ENCODE results near the gene LGI1. TPM values are rescaled to one million over a fixed set of nuclear protein-coding genes. Genes with fewer than 3 reads are reported as not detected.

LGI1 gene
- total RNA-seq, 1 donor from 2014 or later: not detected

- Histone ChIP-seq H3K36me3 (no peaks in the 10 kb centered on the region), H3K9me3 (replicated peaks) (no peaks in the 10 kb centered on the region), H3K27me3 (ENCODE audit: low read depth) (peaks cover 37% of the 10 kb centered on the region), H3K4me1 (peaks cover 7% of the 10 kb centered on the region), H3K4me3 (no peak overlapping the region), H3K27ac (replicated peaks) (no peak overlapping the region)
- intact Hi-C loops (cut with micrococcal nuclease): no loop called here
- DNase-seq: peak; percentile 41
- peak; percentile 70 for TF ChIP-seq CTCF (IDR thresholded peaks at IDR 0.05; ENCODE audit: borderline replicate concordance)
Measured at GRCh38 chr10:93813507-93814465, 56.0 kb downstream of the LGI1 start.

- intact Hi-C loops (cut with micrococcal nuclease): no loop called here
- Histone ChIP-seq H3K9me3 (replicated peaks) (no peaks in the 10 kb centered on the region), H3K36me3 (no peaks in the 10 kb centered on the region), H3K27ac (replicated peaks) (no peak overlapping the region), H3K27me3 (ENCODE audit: low read depth) (peaks cover 47% of the 10 kb centered on the region), H3K4me3 (no peak overlapping the region), H3K4me1 (peaks cover 7% of the 10 kb centered on the region)
- DNase-seq: no peak
- no peak for TF ChIP-seq CTCF (IDR thresholded peaks at IDR 0.05; ENCODE audit: borderline replicate concordance)
Measured at GRCh38 chr10:93815304-93816096, 57.8 kb downstream of the LGI1 start.

DNA sequence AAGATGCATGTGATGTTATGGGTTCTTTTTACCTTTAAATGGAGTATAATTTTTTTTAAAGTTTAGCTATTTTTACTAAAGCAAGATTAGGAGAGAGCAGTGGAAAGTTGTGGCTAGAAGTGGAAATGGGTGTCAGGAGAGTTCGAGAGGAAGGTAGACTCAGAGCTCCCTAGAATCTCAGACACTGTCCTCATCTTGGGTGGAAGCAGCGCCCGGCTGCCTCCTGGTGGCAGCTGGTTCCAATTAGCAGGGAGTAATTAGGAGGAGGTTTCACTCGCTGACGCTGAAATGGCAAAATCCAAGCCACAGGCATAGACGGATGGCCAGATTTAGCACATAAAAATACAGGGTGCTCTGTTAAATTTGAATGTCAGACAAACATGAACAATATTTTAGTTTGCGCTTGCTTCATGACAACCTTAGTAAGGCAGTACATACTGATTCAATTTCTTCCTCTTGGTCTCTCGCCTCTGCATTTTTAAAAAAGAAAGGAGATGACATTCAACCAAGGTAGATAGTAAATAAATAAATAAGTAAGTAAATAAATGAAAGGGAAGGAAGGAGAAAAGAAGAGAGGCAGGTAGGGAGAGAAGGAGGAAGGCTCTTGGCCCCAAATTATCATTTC lies 58.5 kb downstream of the LGI1 start:
- no peaks in the 10 kb centered on the region for H3K36me3 ChIP-seq
- H3K27ac ChIP-seq (replicated peaks): no peak overlapping the region
- no peaks in the 10 kb centered on the region for H3K9me3 ChIP-seq (replicated peaks)
- peaks cover 40% of the 10 kb centered on the region for H3K27me3 ChIP-seq (ENCODE audit: low read depth)
- peak; percentile 71 for TF ChIP-seq CTCF (IDR thresholded peaks at IDR 0.05; ENCODE audit: borderline replicate concordance)
- peak overlapping the region; percentile 7 for H3K4me3 ChIP-seq
- intact Hi-C loops (cut with micrococcal nuclease): no loop called here
- peaks cover 7% of the 10 kb centered on the region for H3K4me1 ChIP-seq
- peak; percentile 36 for DNase-seq

DNA sequence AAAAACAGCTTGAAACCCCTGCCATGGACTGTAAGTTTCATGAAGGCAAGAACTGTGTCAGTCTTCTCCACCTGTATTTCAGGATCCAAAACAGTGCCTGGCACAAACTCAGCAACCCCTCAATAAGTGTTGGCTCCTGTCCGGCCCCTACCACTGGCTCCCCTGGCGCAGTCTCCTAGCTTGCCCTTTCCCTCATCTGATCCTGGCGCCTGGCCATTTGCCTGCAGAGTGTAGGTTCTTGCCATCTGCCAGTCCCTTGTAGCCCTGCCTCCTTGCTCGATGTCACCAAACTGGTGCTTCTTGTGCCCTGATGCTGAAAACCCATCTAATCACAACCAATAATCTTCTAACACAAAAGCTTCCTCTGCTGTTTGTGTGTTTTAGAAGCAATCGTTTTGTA lies 60.4 kb downstream of the LGI1 start:
- peaks cover 7% of the 10 kb centered on the region for H3K4me1 ChIP-seq
- H3K27me3 ChIP-seq (ENCODE audit: low read depth): peaks cover 45% of the 10 kb centered on the region
- DNase-seq: no peak
- H3K36me3 ChIP-seq: no peaks in the 10 kb centered on the region
- no peak overlapping the region for H3K4me3 ChIP-seq
- no peak overlapping the region for H3K27ac ChIP-seq (replicated peaks)
- no peak for TF ChIP-seq CTCF (IDR thresholded peaks at IDR 0.05; ENCODE audit: borderline replicate concordance)
- intact Hi-C loops (cut with micrococcal nuclease): no loop called here
- no peaks in the 10 kb centered on the region for H3K9me3 ChIP-seq (replicated peaks)

DNA sequence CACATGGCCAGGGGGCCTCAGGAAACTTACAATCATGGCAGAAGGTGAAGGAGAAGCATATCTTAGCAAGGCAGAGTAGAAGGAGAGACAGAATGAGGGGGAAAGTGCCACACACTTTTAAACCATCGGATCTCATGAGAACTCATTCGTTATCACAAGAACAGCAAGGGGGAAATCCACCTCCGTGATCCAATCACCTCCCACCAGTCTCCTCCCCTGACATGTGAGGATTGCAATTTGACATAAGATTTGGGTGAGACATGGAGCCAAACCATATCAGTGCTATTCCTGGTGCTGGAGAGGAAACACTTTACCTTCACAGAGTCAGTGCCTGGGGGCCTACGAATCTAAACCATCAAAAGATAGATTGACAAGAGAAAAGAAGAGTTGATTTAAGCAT lies 61.8 kb downstream of the LGI1 start:
- Histone ChIP-seq H3K4me3 (no peak overlapping the region), H3K36me3 (no peaks in the 10 kb centered on the region), H3K27me3 (ENCODE audit: low read depth) (peaks cover 45% of the 10 kb centered on the region), H3K9me3 (replicated peaks) (no peaks in the 10 kb centered on the region), H3K4me1 (peaks cover 7% of the 10 kb centered on the region), H3K27ac (replicated peaks) (no peak overlapping the region)
- no peak for DNase-seq
- intact Hi-C loops (cut with micrococcal nuclease): no loop called here
- TF ChIP-seq CTCF (IDR thresholded peaks at IDR 0.05; ENCODE audit: borderline replicate concordance): no peak
